HepG2 (cell line): ENCODE measurements around the gene ZFHX3. TPM values are rescaled to one million over a fixed set of nuclear protein-coding genes. Genes with fewer than 3 reads are reported as not detected.

Source experiments
- CREM ChIP-seq, 2 experiments: sonication (generic) in 1 of 2; formaldehyde crosslinking in 1 of 2; IDR thresholded peaks; 2 replicates each; pipeline versions ENCODE4 v1.4.0 to v1.6.1; 2016 to 2020; ENCODE audit warnings: antibody characterized with exemption in 1 of 2, mild to moderate bottlenecking in 1 of 2, missing genetic modification reagents in 1 of 2
- ETV6 ChIP-seq: sonication (generic); formaldehyde crosslinking; conservative IDR thresholded peaks from 2 replicates; pipeline ENCODE4 v1.4.0; 2020; ENCODE audit warnings: missing genetic modification reagents
- GATAD2A ChIP-seq: IDR thresholded peaks from 2 replicates; pipeline ENCODE4 v1.6.1; 2016
- GZF1 ChIP-seq: sonication (generic); formaldehyde crosslinking; IDR thresholded peaks from 2 replicates; pipeline ENCODE4 v1.5.1; 2020; ENCODE audit warnings: mild to moderate bottlenecking, missing genetic modification reagents
- HMG20A ChIP-seq: IDR thresholded peaks from 2 replicates; pipeline ENCODE4 v1.6.1; 2016; ENCODE audit warnings: borderline replicate concordance
- HOXD1 ChIP-seq: sonication (generic); formaldehyde crosslinking; IDR thresholded peaks from 2 replicates; pipeline ENCODE4 v1.5.0; 2020; ENCODE audit warnings: missing genetic modification reagents
- JDP2 ChIP-seq: sonication (generic); formaldehyde crosslinking; IDR thresholded peaks from 2 replicates; pipeline ENCODE4 v1.8.1; 2022; ENCODE audit warnings: missing genetic modification reagents, borderline replicate concordance
- NFYC ChIP-seq: IDR thresholded peaks from 2 replicates; pipeline ENCODE4 v1.6.1; 2016; ENCODE audit warnings: missing genetic modification reagents, missing compliant biosample characterization
- RAD51 ChIP-seq: fragments of 450-650 bp; IDR thresholded peaks from 2 replicates; pipeline ENCODE4 v1.6.1; 2016; ENCODE audit warnings: borderline replicate concordance
- RARA ChIP-seq: IDR thresholded peaks from 2 replicates; pipeline ENCODE4 v1.6.1; 2016; ENCODE audit warnings: missing genetic modification reagents, missing compliant biosample characterization
- RNF2 ChIP-seq: fragments of 450-650 bp; conservative IDR thresholded peaks from 2 replicates; pipeline ENCODE4 v1.6.1; 2016; ENCODE audit warnings: low read depth
- SMAD1 ChIP-seq: sonication (generic); formaldehyde crosslinking; IDR thresholded peaks from 2 replicates; pipeline ENCODE4 v1.4.0; 2020; ENCODE audit warnings: missing genetic modification reagents, low read depth, mild to moderate bottlenecking, borderline replicate concordance
- STAG1 ChIP-seq: sonication (generic); formaldehyde crosslinking; IDR thresholded peaks from 2 replicates; pipeline ENCODE4 v1.4.0; 2020; ENCODE audit warnings: missing genetic modification reagents
- STAT5B ChIP-seq: sonication (generic); formaldehyde crosslinking; IDR thresholded peaks from 2 replicates; pipeline ENCODE4 v1.4.0; 2020; ENCODE audit warnings: missing genetic modification reagents
- THAP8 ChIP-seq: sonication (generic); formaldehyde crosslinking; IDR thresholded peaks from 2 replicates; pipeline ENCODE4 v1.5.1; 2020; ENCODE audit warnings: missing genetic modification reagents, mild to moderate bottlenecking, borderline replicate concordance
- ZFAT ChIP-seq: sonication (generic); formaldehyde crosslinking; conservative IDR thresholded peaks from 2 replicates; pipeline ENCODE4 v1.8.1; 2023; ENCODE audit warnings: missing genetic modification reagents, inconsistent platforms
- ZFP90 ChIP-seq: sonication (generic); formaldehyde crosslinking; IDR thresholded peaks from 2 replicates; pipeline ENCODE4 v1.8.0; 2022; ENCODE audit warnings: missing genetic modification reagents, mild to moderate bottlenecking, inconsistent platforms, borderline replicate concordance
- ZFY ChIP-seq: sonication (generic); formaldehyde crosslinking; IDR thresholded peaks from 2 replicates; pipeline ENCODE4 v1.4.0; 2020; ENCODE audit warnings: missing genetic modification reagents
- ZKSCAN8 ChIP-seq: IDR thresholded peaks from 2 replicates; pipeline ENCODE4 v1.6.1; 2016; ENCODE audit warnings: borderline replicate concordance, missing genetic modification reagents, missing compliant biosample characterization
- ZMAT5 ChIP-seq: sonication (generic); formaldehyde crosslinking; IDR thresholded peaks from 2 replicates; pipeline ENCODE4 v1.5.0; 2020; ENCODE audit warnings: mild to moderate bottlenecking, low read depth, missing genetic modification reagents, borderline replicate concordance
- ZNF33A ChIP-seq: sonication (generic); formaldehyde crosslinking; IDR thresholded peaks from 2 replicates; pipeline ENCODE4 v1.5.1; 2020; ENCODE audit warnings: missing genetic modification reagents, mild to moderate bottlenecking, moderate library complexity, borderline replicate concordance
- ZNF34 ChIP-seq: sonication (generic); formaldehyde crosslinking; IDR thresholded peaks from 2 replicates; pipeline ENCODE4 v1.4.0; 2020; ENCODE audit warnings: mild to moderate bottlenecking, missing genetic modification reagents, borderline replicate concordance
- ZNF556 ChIP-seq: sonication (generic); formaldehyde crosslinking; IDR thresholded peaks from 2 replicates; pipeline ENCODE4 v1.4.0; 2020; ENCODE audit warnings: mild to moderate bottlenecking, missing genetic modification reagents, borderline replicate concordance
- ZNF570 ChIP-seq: sonication (generic); formaldehyde crosslinking; IDR thresholded peaks from 2 replicates; pipeline ENCODE4 v1.4.0; 2020; ENCODE audit warnings: mild to moderate bottlenecking, missing genetic modification reagents, borderline replicate concordance
- ZNF800 ChIP-seq: sonication (generic); formaldehyde crosslinking; IDR thresholded peaks from 2 replicates; pipeline ENCODE4 v1.4.0; 2020; ENCODE audit warnings: missing genetic modification reagents
- ZNF883 ChIP-seq: sonication (generic); formaldehyde crosslinking; IDR thresholded peaks from 2 replicates; pipeline ENCODE4 v1.5.1; 2020; ENCODE audit warnings: mild to moderate bottlenecking, missing genetic modification reagents; ENCODE audit errors: not compliant biosample characterization
- ZNF891 ChIP-seq: sonication (generic); formaldehyde crosslinking; IDR thresholded peaks from 2 replicates; pipeline ENCODE4 v1.5.0; 2020; ENCODE audit warnings: mild to moderate bottlenecking, missing genetic modification reagents
- ZSCAN30 ChIP-seq: sonication (generic); formaldehyde crosslinking; IDR thresholded peaks from 2 replicates; pipeline ENCODE4 v1.5.0; 2020; ENCODE audit warnings: mild to moderate bottlenecking, missing genetic modification reagents
- ZSCAN9 ChIP-seq: IDR thresholded peaks from 2 replicates; pipeline ENCODE4 v1.6.1; 2016; ENCODE audit warnings: borderline replicate concordance
- polyA plus RNA-seq, 8 experiments: library from polyadenylated mRNA; depleted of rRNA in 3 of 8; stranded (reverse) in 7 of 8; unstranded in 1 of 8; fragments of >200 nt; fragmentation: Illumina TruSeq in 4 of 8; extraction: Trizol in 4 of 8; gene quantifications; 2 replicates each; pipeline versions ENCODE4 v1.2.1 to v1.2.3, GENCODE V29; 2011 to 2016; ENCODE audit warnings: low read depth in 4 of 8, missing spikeins in 1 of 8, mixed read lengths in 1 of 8; ENCODE audit not compliant: insufficient read depth in 1 of 8
- total RNA-seq, 5 experiments: library from RNA; depleted of rRNA; stranded (reverse); fragments of >200 nt; fragmentation: Illumina TruSeq; extraction: Trizol; gene quantifications; 2 replicates each; pipeline ENCODE4 v1.2.3, GENCODE V29; 2016; ENCODE audit warnings: low read depth in 1 of 5

ZFHX3 gene
- total and polyA plus RNA-seq, 2 of the 13 experiments (the other 11 are each of a cell fraction or from before 2014, with no cell fraction given): 5.0 to 6.0 TPM

- TF ChIP-seq ZKSCAN8 (peak; percentile 24; the same call in 1 of the 2 replicates), ZFP90 (CRISPR knock-in tag) (no peak), SMAD1 (CRISPR knock-in tag) (no peak), RARA (CRISPR knock-in tag) (0 out of 2 replicates have a peak, but pooled peaks have one; percentile 31), ZNF33A (CRISPR knock-in tag) (no peak), ZNF34 (CRISPR knock-in tag) (no peak), ETV6 (CRISPR knock-in tag) (no peak), ZFAT (no peak), JDP2 (CRISPR knock-in tag) (no peak), ZNF556 (CRISPR knock-in tag) (no peak), ZMAT5 (CRISPR knock-in tag) (no peak), RNF2 (no peak), RAD51 (no peak), GATAD2A (CRISPR knock-in tag) (peak; percentile 59), GZF1 (CRISPR knock-in tag) (no peak), ZNF570 (CRISPR knock-in tag) (no peak), NFYC (CRISPR knock-in tag) (0 out of 2 replicates have a peak, but pooled peaks have one; percentile 9), HOXD1 (CRISPR knock-in tag) (no peak), ZNF891 (no peak), STAT5B (CRISPR knock-in tag) (no peak), STAG1 (CRISPR knock-in tag) (no peak), HMG20A (CRISPR knock-in tag) (0 out of 2 replicates have a peak, but pooled peaks have one; percentile 22), ZNF800 (CRISPR knock-in tag) (no peak), ZSCAN9 (CRISPR knock-in tag) (0 out of 2 replicates have a peak, but pooled peaks have one; percentile 38), ZNF883 (CRISPR knock-in tag) (no peak), ZSCAN30 (CRISPR knock-in tag) (no peak), THAP8 (no peak), ZFY (peak; percentile 58), CREM (IDR thresholded peaks at IDR 0.05) (no peak), CREM (CRISPR knock-in tag; IDR thresholded peaks at IDR 0.05) (no peak)
Measured at GRCh38 chr16:73092236-73092781, 44.4 kb upstream of the ZFHX3 start (continued).
